ENCODE measurements around the gene DEPP1. TPM values are rescaled to one million over a fixed set of nuclear protein-coding genes. Genes with fewer than 3 reads are reported as not detected.

The DEPP1 gene
- total RNA-seq, 1 experiment from 2014 or later, result 0.54 TPM

DNA sequence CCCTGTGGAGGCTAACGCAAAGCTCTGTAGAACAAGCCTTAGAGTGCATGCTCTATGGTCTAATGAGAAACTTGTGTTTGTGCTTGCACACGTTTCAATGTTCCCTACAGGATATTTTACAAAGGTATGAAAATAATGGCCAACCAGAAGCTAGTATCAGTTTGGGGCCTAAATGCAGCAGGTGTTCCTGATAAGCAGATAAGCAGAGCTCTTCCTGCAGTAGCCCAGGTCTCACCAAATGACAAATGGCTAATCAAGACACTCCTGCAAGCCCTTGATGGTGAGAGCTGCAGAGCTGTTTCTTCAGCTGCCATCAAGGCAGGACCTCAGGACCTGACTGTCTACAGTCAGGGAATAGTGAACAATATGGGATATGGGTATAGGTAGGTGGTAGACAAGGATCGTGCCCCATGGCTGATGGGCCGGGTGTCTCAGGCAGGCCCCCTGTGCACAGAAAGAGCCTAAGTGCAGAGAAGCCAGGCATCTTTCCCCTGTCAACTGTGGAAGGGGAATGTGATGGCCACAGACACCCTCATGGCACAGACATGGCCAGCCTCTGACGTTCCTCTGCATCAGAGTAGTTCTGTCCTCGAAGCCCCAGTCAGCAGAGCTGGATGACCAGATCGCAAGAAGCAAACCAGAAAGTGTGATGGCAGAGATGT lies 42.2 kb downstream of the DEPP1 start:
- TF ChIP-seq, protein P1, sequence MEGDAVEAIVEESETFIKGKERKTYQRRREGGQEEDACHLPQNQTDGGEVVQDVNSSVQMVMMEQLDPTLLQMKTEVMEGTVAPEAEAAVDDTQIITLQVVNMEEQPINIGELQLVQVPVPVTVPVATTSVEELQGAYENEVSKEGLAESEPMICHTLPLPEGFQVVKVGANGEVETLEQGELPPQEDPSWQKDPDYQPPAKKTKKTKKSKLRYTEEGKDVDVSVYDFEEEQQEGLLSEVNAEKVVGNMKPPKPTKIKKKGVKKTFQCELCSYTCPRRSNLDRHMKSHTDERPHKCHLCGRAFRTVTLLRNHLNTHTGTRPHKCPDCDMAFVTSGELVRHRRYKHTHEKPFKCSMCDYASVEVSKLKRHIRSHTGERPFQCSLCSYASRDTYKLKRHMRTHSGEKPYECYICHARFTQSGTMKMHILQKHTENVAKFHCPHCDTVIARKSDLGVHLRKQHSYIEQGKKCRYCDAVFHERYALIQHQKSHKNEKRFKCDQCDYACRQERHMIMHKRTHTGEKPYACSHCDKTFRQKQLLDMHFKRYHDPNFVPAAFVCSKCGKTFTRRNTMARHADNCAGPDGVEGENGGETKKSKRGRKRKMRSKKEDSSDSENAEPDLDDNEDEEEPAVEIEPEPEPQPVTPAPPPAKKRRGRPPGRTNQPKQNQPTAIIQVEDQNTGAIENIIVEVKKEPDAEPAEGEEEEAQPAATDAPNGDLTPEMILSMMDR (conservative IDR thresholded peaks at IDR 0.05; ENCODE audit: low read depth, low read length), result no peak
- TF ChIP-seq EZH2 (IDR thresholded peaks at IDR 0.05; ENCODE audit: borderline replicate concordance, low read depth, low read length, poor library complexity, severe bottlenecking), result no peak
- BruUV-seq (replicated peaks), result no TSS peak
- ChIA-PET POLR2A (ENCODE audit: low non-redundant PET) (no interaction called here), CTCF (no interaction called here)
- Histone ChIP-seq H3K4me3 (ENCODE audit: low read depth, low read length, poor library complexity, severe bottlenecking) (no peak overlapping the region), H3K4me1 (ENCODE audit: insufficient read depth, low read length, poor library complexity, severe bottlenecking) (no peaks in the 10 kb centered on the region), H3K36me3 (ENCODE audit: insufficient read depth, low read length, poor library complexity, severe bottlenecking) (no peaks in the 10 kb centered on the region), H3K27ac (ENCODE audit: low read depth, low read length, poor library complexity, severe bottlenecking) (no peak overlapping the region), H3K9me3 (ENCODE audit: low read depth, low read length, poor library complexity, severe bottlenecking) (no peaks in the 10 kb centered on the region), H3K27me3 (replicated peaks; ENCODE audit: insufficient read depth, low read depth, low read length, poor library complexity) (no peaks in the 10 kb centered on the region)
- intact Hi-C loops (cut with micrococcal nuclease; ENCODE audit: unreplicated experiment), result no loop called here
- no peak for DNase-seq (ENCODE audit: low spot score)

DNA sequence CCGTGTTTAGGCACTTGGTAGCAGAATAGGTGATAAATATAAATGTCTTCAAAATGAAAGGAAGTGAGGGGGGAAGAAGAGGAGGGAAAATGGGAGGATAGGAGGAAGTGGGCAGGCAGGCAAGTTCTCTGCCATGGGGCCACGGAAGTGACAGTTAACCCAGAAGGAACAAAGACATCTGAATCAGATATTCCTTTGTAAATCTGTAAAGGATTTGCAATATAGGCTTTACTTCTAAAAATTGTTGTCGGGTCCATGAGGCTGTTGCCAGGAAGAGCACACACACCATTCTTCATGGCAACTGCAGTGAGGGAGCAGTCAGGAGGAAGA lies 42.7 kb downstream of the DEPP1 start:
- Histone ChIP-seq H3K4me1 (ENCODE audit: insufficient read depth, low read length, poor library complexity, severe bottlenecking) (no peaks in the 10 kb centered on the region), H3K36me3 (ENCODE audit: insufficient read depth, low read length, poor library complexity, severe bottlenecking) (no peaks in the 10 kb centered on the region), H3K9me3 (ENCODE audit: low read depth, low read length, poor library complexity, severe bottlenecking) (no peaks in the 10 kb centered on the region), H3K27me3 (replicated peaks; ENCODE audit: insufficient read depth, low read depth, low read length, poor library complexity) (no peaks in the 10 kb centered on the region), H3K27ac (ENCODE audit: low read depth, low read length, poor library complexity, severe bottlenecking) (no peak overlapping the region), H3K4me3 (ENCODE audit: low read depth, low read length, poor library complexity, severe bottlenecking) (no peak overlapping the region)
- no peak for TF ChIP-seq EZH2 (IDR thresholded peaks at IDR 0.05; ENCODE audit: borderline replicate concordance, low read depth, low read length, poor library complexity, severe bottlenecking)
- TF ChIP-seq, protein P1 (conservative IDR thresholded peaks at IDR 0.05; ENCODE audit: low read depth, low read length), result no peak
- no TSS peak for BruUV-seq (replicated peaks)
- intact Hi-C loops (cut with micrococcal nuclease; ENCODE audit: unreplicated experiment), result no loop called here
- CTCF ChIA-PET, result no interaction called here
- POLR2A ChIA-PET (ENCODE audit: low non-redundant PET), result no interaction called here
- DNase-seq (ENCODE audit: low spot score), result no peak

DNA sequence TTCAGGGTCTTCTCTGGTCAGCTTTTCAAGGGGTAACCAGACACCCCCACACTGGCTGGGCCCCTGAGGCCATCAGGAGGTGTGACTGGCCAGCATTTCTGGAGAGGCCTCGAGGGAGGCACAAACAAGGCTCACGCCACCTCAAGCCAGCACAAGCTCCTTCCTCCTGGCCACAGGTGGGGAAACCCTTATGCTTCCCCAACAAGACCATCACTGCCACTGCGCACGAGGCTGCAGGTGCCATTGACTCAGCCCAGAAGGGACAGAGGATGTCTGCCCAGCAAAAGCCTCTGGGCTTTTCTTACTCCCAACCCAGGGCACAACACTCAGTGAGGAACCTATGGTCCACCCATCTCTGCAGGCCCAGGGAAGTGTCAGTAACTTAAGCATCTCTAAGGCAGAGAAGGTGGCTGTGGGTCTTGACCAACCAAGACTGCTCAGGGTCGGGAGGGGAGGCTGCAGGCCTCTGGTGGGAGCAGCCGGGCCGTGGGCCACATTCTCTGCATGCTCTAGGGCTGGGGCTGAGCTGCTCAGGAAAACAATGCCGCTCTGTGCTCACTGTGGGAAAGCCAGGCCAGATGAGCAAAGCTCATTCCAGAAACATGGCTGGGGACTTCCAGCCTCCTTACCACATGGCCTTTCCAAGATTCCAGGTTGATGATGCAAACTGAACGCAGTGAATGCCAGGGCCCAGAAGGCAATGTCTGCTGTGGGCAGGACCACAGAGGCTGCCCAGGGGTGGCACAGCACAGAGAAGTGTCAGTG lies 43.2 kb downstream of the DEPP1 start:
- POLR2A ChIA-PET (ENCODE audit: low non-redundant PET), result no interaction called here
- BruUV-seq (replicated peaks), result no TSS peak
- CTCF ChIA-PET, result no interaction called here
- Histone ChIP-seq H3K9me3 (ENCODE audit: low read depth, low read length, poor library complexity, severe bottlenecking) (no peaks in the 10 kb centered on the region), H3K27ac (ENCODE audit: low read depth, low read length, poor library complexity, severe bottlenecking) (no peak overlapping the region), H3K36me3 (ENCODE audit: insufficient read depth, low read length, poor library complexity, severe bottlenecking) (no peaks in the 10 kb centered on the region), H3K4me3 (ENCODE audit: low read depth, low read length, poor library complexity, severe bottlenecking) (no peak overlapping the region), H3K4me1 (ENCODE audit: insufficient read depth, low read length, poor library complexity, severe bottlenecking) (no peaks in the 10 kb centered on the region), H3K27me3 (replicated peaks; ENCODE audit: insufficient read depth, low read depth, low read length, poor library complexity) (no peaks in the 10 kb centered on the region)
- intact Hi-C loops (cut with micrococcal nuclease; ENCODE audit: unreplicated experiment), result no loop called here
- TF ChIP-seq, protein P1 (conservative IDR thresholded peaks at IDR 0.05; ENCODE audit: low read depth, low read length), result no peak
- TF ChIP-seq EZH2 (IDR thresholded peaks at IDR 0.05; ENCODE audit: borderline replicate concordance, low read depth, low read length, poor library complexity, severe bottlenecking), result no peak
- no peak for DNase-seq (ENCODE audit: low spot score)

Measured in A673 (cell line).